ENCODE data around the gene BCL6B. TPM values are rescaled to one million over a fixed set of nuclear protein-coding genes. Genes with fewer than 3 reads are reported as not detected.

BCL6B gene
- total and polyA plus RNA-seq, 2 donors from 2014 or later = 4.4 to 33.3 TPM

DNA sequence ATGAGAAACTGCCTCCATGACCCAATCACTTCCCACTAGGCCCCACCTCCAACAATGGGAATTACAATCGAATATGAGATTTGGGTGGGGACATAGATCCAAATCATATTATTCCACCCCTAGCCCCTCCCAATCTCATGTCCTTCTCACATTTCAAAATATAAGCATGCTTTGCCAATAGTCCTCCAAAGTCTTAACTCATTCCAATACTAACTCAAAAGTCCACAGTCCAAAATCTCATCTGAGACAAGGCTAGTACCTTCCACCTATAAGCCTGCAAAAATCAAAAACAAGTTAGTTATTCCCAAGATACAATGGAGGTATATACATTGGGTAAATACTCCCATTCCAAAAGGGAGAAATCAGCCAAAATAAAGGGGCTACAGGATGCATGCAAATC, 44.3 kb downstream of the BCL6B start:
- DNase-seq = no peak
- no peaks in the 10 kb centered on the region for H3K27me3 ChIP-seq (ENCODE audit: control insufficient read depth, insufficient read depth, low read length)
- H3K4me1 ChIP-seq (ENCODE audit: control insufficient read depth in 2 of 3, insufficient read depth in 2 of 3, low read depth in 1 of 3, low read length in 3 of 3) = no peaks in the 10 kb centered on the region
- intact Hi-C loops (cut with DNase I) = no loop called here
- no peaks in the 10 kb centered on the region for H3K36me3 ChIP-seq (ENCODE audit: control insufficient read depth in 2 of 3, insufficient read depth in 3 of 3, low read length in 3 of 3)
- TF ChIP-seq, protein P1, sequence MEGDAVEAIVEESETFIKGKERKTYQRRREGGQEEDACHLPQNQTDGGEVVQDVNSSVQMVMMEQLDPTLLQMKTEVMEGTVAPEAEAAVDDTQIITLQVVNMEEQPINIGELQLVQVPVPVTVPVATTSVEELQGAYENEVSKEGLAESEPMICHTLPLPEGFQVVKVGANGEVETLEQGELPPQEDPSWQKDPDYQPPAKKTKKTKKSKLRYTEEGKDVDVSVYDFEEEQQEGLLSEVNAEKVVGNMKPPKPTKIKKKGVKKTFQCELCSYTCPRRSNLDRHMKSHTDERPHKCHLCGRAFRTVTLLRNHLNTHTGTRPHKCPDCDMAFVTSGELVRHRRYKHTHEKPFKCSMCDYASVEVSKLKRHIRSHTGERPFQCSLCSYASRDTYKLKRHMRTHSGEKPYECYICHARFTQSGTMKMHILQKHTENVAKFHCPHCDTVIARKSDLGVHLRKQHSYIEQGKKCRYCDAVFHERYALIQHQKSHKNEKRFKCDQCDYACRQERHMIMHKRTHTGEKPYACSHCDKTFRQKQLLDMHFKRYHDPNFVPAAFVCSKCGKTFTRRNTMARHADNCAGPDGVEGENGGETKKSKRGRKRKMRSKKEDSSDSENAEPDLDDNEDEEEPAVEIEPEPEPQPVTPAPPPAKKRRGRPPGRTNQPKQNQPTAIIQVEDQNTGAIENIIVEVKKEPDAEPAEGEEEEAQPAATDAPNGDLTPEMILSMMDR (IDR thresholded peaks at IDR 0.05; ENCODE audit: borderline replicate concordance, extremely low read depth, insufficient read depth) = no peak
- no peak overlapping the region for H3K27ac ChIP-seq (ENCODE audit: low read depth in 2 of 2, low read length in 2 of 2)
- H3K9me3 ChIP-seq (ENCODE audit: control insufficient read depth in 2 of 3, insufficient read depth in 1 of 3, low read length in 3 of 3) = peaks cover 0 to 2% (median 0%) of the 10 kb centered on the region in 3 donors
- no peak for FAIRE-seq
- H3K4me3 ChIP-seq (ENCODE audit: low read length in 3 of 3) = no peak overlapping the region
- no peak overlapping the region for H3K9ac ChIP-seq (ENCODE audit: low read length in 3 of 3)

- Histone ChIP-seq H3K9me3 (ENCODE audit: control insufficient read depth in 2 of 3, insufficient read depth in 1 of 3, low read length in 3 of 3) (peaks cover 0 to 2% (median 0%) of the 10 kb centered on the region in 3 donors), H3K9ac (ENCODE audit: low read length in 3 of 3) (no peak overlapping the region), H3K27me3 (ENCODE audit: control insufficient read depth, insufficient read depth, low read length) (no peaks in the 10 kb centered on the region), H3K27ac (ENCODE audit: low read depth in 2 of 2, low read length in 2 of 2) (no peak overlapping the region), H3K4me1 (ENCODE audit: control insufficient read depth in 2 of 3, insufficient read depth in 2 of 3, low read depth in 1 of 3, low read length in 3 of 3) (no peaks in the 10 kb centered on the region), H3K4me3 (ENCODE audit: low read length in 3 of 3) (no peak overlapping the region), H3K36me3 (ENCODE audit: control insufficient read depth in 2 of 3, insufficient read depth in 3 of 3, low read length in 3 of 3) (no peaks in the 10 kb centered on the region)
- intact Hi-C loops (cut with DNase I) = no loop called here
- DNase-seq = no peak
- FAIRE-seq = no peak
- TF ChIP-seq, protein P1 (IDR thresholded peaks at IDR 0.05; ENCODE audit: borderline replicate concordance, extremely low read depth, insufficient read depth) = no peak
Observed at GRCh38 chr17:7068268-7068667, 45.4 kb downstream of the BCL6B start.

GRCh38 chr17:7070712-7071111, 47.9 kb downstream of the BCL6B start:
- DNase-seq (no peak), FAIRE-seq (no peak)
- Histone ChIP-seq H3K9me3 (ENCODE audit: control insufficient read depth in 2 of 3, insufficient read depth in 1 of 3, low read length in 3 of 3) (peaks cover 0 to 2% (median 0%) of the 10 kb centered on the region in 3 donors), H3K4me1 (ENCODE audit: control insufficient read depth in 2 of 3, insufficient read depth in 2 of 3, low read depth in 1 of 3, low read length in 3 of 3) (no peaks in the 10 kb centered on the region), H3K27me3 (ENCODE audit: control insufficient read depth, insufficient read depth, low read length) (no peaks in the 10 kb centered on the region), H3K27ac (ENCODE audit: low read depth in 2 of 2, low read length in 2 of 2) (no peak overlapping the region), H3K9ac (ENCODE audit: low read length in 3 of 3) (no peak overlapping the region), H3K36me3 (ENCODE audit: control insufficient read depth in 2 of 3, insufficient read depth in 3 of 3, low read length in 3 of 3) (no peaks in the 10 kb centered on the region), H3K4me3 (ENCODE audit: low read length in 3 of 3) (no peak overlapping the region)
- intact Hi-C loops (cut with DNase I) = no loop called here
- TF ChIP-seq, protein P1 (IDR thresholded peaks at IDR 0.05; ENCODE audit: borderline replicate concordance, extremely low read depth, insufficient read depth) = no peak

DNA sequence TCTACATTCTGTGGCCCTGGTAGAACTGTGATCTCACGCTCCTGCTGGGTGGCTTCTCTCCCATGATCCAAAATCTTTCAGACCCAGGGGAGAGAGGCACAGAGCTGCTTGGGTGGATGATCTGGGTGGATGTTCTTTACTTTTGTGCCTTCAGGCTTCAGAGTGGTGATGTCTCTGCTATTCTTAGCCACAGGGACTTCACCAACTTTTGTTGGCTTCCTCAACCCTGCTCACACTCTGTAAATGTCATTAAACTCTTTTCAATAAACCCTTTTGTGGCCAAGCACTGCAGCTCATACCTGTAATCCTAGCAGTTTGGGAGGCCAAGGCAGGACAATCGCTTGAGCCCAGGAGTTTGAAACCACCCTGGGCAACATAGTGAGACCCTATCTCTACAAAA, 49.6 kb downstream of the BCL6B start:
- H3K4me1 ChIP-seq (ENCODE audit: control insufficient read depth in 2 of 3, insufficient read depth in 2 of 3, low read depth in 1 of 3, low read length in 3 of 3) = no peaks in the 10 kb centered on the region
- no peak for FAIRE-seq
- H3K4me3 ChIP-seq (ENCODE audit: low read length in 3 of 3) = no peak overlapping the region
- TF ChIP-seq, protein P1 (IDR thresholded peaks at IDR 0.05; ENCODE audit: borderline replicate concordance, extremely low read depth, insufficient read depth) = no peak
- peaks cover 0 to 2% (median 0%) of the 10 kb centered on the region in 3 donors for H3K9me3 ChIP-seq (ENCODE audit: control insufficient read depth in 2 of 3, insufficient read depth in 1 of 3, low read length in 3 of 3)
- H3K9ac ChIP-seq (ENCODE audit: low read length in 3 of 3) = no peak overlapping the region
- H3K27me3 ChIP-seq (ENCODE audit: control insufficient read depth, insufficient read depth, low read length) = no peaks in the 10 kb centered on the region
- H3K27ac ChIP-seq (ENCODE audit: low read depth in 2 of 2, low read length in 2 of 2) = no peak overlapping the region
- intact Hi-C loops (cut with DNase I) = no loop called here
- H3K36me3 ChIP-seq (ENCODE audit: control insufficient read depth in 2 of 3, insufficient read depth in 3 of 3, low read length in 3 of 3) = no peaks in the 10 kb centered on the region
- DNase-seq = no peak

All from kidney (tissue), 14 donors.